Measurements from ENCODE around the gene ESRRA.

- no peak for TF ChIP-seq POLR2AphosphoS5 (IDR thresholded peaks at IDR 0.05; ENCODE audit: borderline replicate concordance, low read depth, low read length)
- no peak for TF ChIP-seq EZH2 (IDR thresholded peaks at IDR 0.05)
These were observed 39.0 kb upstream of the ESRRA start for GRCh38 chr11:64266339-64266738.
